Endothelial cell (in vitro differentiated cells): ENCODE measurements around the gene KMT5C. TPM values are rescaled to one million over a fixed set of nuclear protein-coding genes. Genes with fewer than 3 reads are reported as not detected.
A peak's percentile ranks its signal among the peaks of the same experiment; 100 is the strongest.

Source experiments
- DNase-seq: peaks from one replicate; pipeline ENCODE4 v3.0.0; 2021; ENCODE audit warnings: low spot score
- H3K27ac Mint-ChIP-seq: one replicate; pipeline ENCODE4 v1.8.0; 2021; ENCODE audit warnings: mixed read lengths, inconsistent platforms; ENCODE audit not compliant: unreplicated experiment
- H3K27me3 Mint-ChIP-seq: one replicate; pipeline ENCODE4 v1.8.0; 2021; ENCODE audit warnings: mild to moderate bottlenecking, moderate library complexity, mixed read lengths, inconsistent platforms; ENCODE audit not compliant: unreplicated experiment
- H3K36me3 Mint-ChIP-seq: one replicate; pipeline ENCODE4 v1.8.0; 2021; ENCODE audit warnings: mild to moderate bottlenecking, low read depth, mixed read lengths, inconsistent platforms; ENCODE audit not compliant: unreplicated experiment
- H3K4me1 Mint-ChIP-seq: one replicate; pipeline ENCODE4 v1.8.0; 2021; ENCODE audit warnings: mild to moderate bottlenecking, mixed read lengths, inconsistent platforms; ENCODE audit not compliant: unreplicated experiment
- H3K4me3 Mint-ChIP-seq: one replicate; pipeline ENCODE4 v1.8.0; 2021; ENCODE audit warnings: mild to moderate bottlenecking, mixed read lengths, inconsistent platforms; ENCODE audit not compliant: unreplicated experiment
- H3K9me3 Mint-ChIP-seq: one replicate; pipeline ENCODE4 v1.8.0; 2021; ENCODE audit warnings: mixed read lengths, inconsistent platforms; ENCODE audit not compliant: unreplicated experiment
- CTCF ChIP-seq: fragments of 200-600 bp; sonication (generic); IDR thresholded peaks from one replicate; pipeline ENCODE4 v1.5.0; 2021; ENCODE audit warnings: antibody characterized with exemption; ENCODE audit not compliant: unreplicated experiment
- long read RNA-seq: library from polyadenylated mRNA; unstranded; transcript quantifications from one replicate; pipeline ENCODE4 v2.0.0, GENCODE V29; 2020; ENCODE audit not compliant: unreplicated experiment
- total RNA-seq: library from RNA; stranded (reverse); fragmentation: NEBNext Ultra II Directional; extraction: Animal tissue kit (Norgen Biotek cat#: 25700); gene quantifications from one replicate; pipeline ENCODE4 v1.2.1, GENCODE V29; 2021; ENCODE audit not compliant: unreplicated experiment

KMT5C gene
- total RNA-seq, result 18.4 TPM
- long read RNA-seq, result 0 reads

DNA sequence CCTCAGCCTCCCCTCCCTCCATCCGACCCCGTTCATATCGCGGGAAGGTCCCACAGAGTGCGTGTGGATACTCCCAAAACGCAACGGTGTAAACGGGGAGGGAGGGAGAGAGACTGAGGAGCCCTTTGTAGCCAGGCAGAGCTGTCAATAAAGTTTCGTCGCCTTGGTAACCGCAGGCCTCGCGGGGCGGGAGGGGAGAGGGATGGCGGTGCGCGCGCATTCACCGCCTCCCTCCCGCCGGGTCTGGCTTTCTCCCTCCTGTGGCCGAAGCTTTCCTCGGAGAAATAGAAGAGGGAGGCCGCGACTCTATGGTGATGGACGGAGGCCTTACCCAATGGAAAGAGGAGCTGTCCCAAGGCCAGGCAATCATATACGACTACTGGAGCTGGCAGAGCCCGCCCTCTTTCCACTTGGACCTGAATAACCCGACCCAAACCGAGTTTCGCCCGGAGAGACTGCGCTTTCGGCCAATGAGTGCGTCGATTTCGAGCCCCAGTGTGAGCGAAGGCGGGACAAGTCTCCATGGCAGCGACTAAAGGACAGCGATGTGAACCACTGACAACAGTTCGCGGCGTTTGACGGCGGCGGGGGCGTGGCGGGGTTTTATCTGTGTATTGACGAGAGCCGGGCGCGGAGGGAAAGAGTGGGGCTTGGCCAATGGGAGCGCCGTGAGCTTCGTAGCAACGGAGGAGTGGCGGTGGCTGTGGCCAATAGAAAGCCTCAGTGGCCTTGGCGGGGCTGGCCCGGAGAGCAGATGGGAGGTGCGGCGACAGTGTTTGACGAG lies at the start of gene KMT5C:
Gene KMT5C (plus strand): TSS at position 772 of the 784 bp plus-strand sequence. CDS start 2,061 bp downstream, outside the sequence.
- peaks cover 12% of the 10 kb centered on the region for H3K27me3 Mint-ChIP-seq
- no peak for TF ChIP-seq CTCF
- H3K4me1 Mint-ChIP-seq, result peaks cover 5% of the 10 kb centered on the region
- H3K9me3 Mint-ChIP-seq, result no peaks in the 10 kb centered on the region
- H3K27ac Mint-ChIP-seq, result peak within 1 kb of the TSS; percentile 100
- H3K4me3 Mint-ChIP-seq, result peak within 1 kb of the TSS; percentile 97
- no peaks in the 10 kb centered on the region for H3K36me3 Mint-ChIP-seq
- peak; percentile 99 for DNase-seq

- Mint-ChIP-seq H3K27me3 (peaks cover 1% of the 10 kb centered on the region), H3K36me3 (peaks cover 3% of the 10 kb centered on the region), H3K9me3 (no peaks in the 10 kb centered on the region), H3K27ac (no peak overlapping the region), H3K4me1 (no peaks in the 10 kb centered on the region), H3K4me3 (no peak overlapping the region)
- TF ChIP-seq CTCF, result no peak
- no peak for DNase-seq
Observed at GRCh38 chr19:55297267-55297666, 42.4 kb upstream of the KMT5C start.

DNA sequence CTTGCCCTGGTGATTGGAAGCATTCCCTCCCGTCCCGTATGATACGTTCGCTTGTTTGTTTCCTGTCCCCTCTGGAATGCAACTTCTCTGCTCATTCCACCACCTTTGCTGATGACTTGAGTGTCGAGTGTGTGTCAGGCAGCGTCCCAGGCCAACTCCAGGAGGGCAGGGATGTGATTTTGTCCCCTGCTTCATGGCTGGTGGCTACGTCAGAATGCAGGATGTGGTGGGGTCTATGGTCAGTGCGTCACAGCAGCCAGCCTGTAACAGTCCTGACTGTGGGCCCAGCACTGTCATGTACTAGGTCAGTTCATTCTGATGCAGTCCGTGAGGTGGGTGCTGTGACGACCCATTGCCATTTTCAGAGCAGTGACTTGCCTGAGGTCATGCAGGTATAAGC lies 39.7 kb upstream of the KMT5C start:
- Mint-ChIP-seq H3K36me3 (peaks cover 16% of the 10 kb centered on the region), H3K27me3 (peaks cover 3% of the 10 kb centered on the region), H3K27ac (no peak overlapping the region), H3K9me3 (no peaks in the 10 kb centered on the region), H3K4me1 (no peaks in the 10 kb centered on the region), H3K4me3 (no peak overlapping the region)
- TF ChIP-seq CTCF, result no peak
- DNase-seq, result no peak

DNA sequence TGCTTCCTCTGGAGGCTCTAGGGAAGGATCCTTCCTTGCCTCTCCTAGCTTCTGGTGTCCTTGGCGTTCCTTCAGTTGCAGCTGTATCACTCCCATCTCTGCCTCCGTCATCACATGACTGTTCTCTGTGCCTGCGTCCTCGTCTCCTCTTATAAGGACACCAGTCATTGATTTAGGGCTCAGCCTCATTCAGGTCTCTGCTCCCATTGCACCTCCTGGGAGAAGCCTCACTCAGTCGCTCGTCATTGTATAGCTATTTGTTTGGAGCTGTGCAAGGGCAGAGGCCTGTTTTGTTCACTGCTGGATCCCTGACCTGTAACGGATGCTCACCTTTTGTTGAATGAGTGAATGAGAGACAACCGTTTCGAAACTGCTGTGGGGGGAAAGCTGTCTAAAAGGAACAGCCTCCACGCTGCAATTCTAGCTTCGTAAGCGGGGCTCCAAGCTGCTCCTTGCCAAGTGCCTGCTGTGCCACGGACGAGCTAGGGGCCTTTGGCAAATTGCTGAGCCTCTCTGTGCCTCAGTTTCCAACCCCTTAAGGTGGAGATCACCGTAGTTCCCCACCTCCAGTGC lies 38.7 kb upstream of the KMT5C start:
- Mint-ChIP-seq H3K4me3 (no peak overlapping the region), H3K27ac (no peak overlapping the region), H3K36me3 (peaks cover 21% of the 10 kb centered on the region), H3K4me1 (peaks cover 7% of the 10 kb centered on the region), H3K27me3 (peaks cover 9% of the 10 kb centered on the region), H3K9me3 (no peaks in the 10 kb centered on the region)
- no peak for TF ChIP-seq CTCF
- DNase-seq, result no peak
